ENCODE measurements around the gene LYPD5. TPM values are rescaled to one million over a fixed set of nuclear protein-coding genes. Genes with fewer than 3 reads are reported as not detected.

Gene LYPD5
- total and polyA plus RNA-seq, 2 of the 13 experiments (the other 11 are each of a cell fraction or from before 2014, with no cell fraction given), result not detected

- TF ChIP-seq ZNF574 (CRISPR knock-in tag; IDR thresholded peaks at IDR 0.05), result peak; percentile 72
- TF ChIP-seq, protein P1, sequence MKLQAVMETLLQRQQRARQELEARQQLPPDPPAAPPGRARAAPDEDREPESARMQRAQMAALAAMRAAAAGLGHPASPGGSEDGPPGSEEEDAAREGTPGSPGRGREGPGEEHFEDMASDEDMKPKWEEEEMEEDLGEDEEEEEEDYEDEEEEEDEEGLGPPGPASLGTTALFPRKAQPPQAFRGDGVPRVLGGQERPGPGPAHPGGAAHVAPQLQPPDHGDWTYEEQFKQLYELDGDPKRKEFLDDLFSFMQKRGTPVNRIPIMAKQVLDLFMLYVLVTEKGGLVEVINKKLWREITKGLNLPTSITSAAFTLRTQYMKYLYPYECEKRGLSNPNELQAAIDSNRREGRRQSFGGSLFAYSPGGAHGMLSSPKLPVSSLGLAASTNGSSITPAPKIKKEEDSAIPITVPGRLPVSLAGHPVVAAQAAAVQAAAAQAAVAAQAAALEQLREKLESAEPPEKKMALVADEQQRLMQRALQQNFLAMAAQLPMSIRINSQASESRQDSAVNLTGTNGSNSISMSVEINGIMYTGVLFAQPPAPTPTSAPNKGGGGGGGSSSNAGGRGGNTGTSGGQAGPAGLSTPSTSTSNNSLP (IDR thresholded peaks at IDR 0.05; ENCODE audit: low read depth, low read length), result 0 out of 2 replicates have a peak, but pooled peaks have one; percentile 5
- TF ChIP-seq ZNF431 (CRISPR knock-in tag; IDR thresholded peaks at IDR 0.05; ENCODE audit: borderline replicate concordance, low read depth), result 0 out of 2 replicates have a peak, but pooled peaks have one; percentile 37
- TF ChIP-seq ARNT2 (CRISPR knock-in tag; IDR thresholded peaks at IDR 0.05; ENCODE audit: low read depth), result peak; percentile 66; the same call in 1 of the 2 replicates
- TF ChIP-seq, protein P2, sequence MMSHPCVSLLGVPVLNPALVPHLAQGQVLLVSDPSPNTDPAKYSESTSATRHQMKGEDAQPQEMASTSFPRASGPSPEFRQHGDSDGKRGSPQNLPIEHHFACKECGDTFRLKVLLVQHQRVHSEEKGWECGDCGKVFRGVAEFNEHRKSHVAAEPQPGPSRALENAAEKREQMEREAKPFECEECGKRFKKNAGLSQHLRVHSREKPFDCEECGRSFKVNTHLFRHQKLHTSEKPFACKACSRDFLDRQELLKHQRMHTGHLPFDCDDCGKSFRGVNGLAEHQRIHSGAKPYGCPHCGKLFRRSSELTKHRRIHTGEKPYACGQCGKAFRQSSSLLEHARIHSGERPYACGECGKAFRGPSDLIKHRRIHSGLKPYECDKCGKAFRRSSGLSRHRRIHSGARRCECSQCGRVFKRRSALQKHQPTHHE (CRISPR knock-in tag; IDR thresholded peaks at IDR 0.05; ENCODE audit: borderline replicate concordance), result 0 out of 2 replicates have a peak, but pooled peaks have one; percentile 22
- TF ChIP-seq ZNF136 (CRISPR knock-in tag; IDR thresholded peaks at IDR 0.05; ENCODE audit: low read depth), result no peak
- TF ChIP-seq KDM2A (CRISPR knock-in tag; IDR thresholded peaks at IDR 0.05; ENCODE audit: borderline replicate concordance, low read depth), result peak; percentile 64; the same call in 1 of the 2 replicates
- peak; percentile 19; the same call in 1 of the 2 replicates for TF ChIP-seq SIX4 (CRISPR knock-in tag; IDR thresholded peaks at IDR 0.05)
- TF ChIP-seq THAP9 (CRISPR knock-in tag; IDR thresholded peaks at IDR 0.05; ENCODE audit: borderline replicate concordance), result peak; percentile 91; the same call in 1 of the 2 replicates
- peak; percentile 58; the same call in 2 of the 3 replicates for TF ChIP-seq MXI1 (IDR thresholded peaks at IDR 0.05; ENCODE audit: borderline replicate concordance, low read depth, low read length)
- TF ChIP-seq SMARCC2 (IDR thresholded peaks at IDR 0.05), result no peak
- TF ChIP-seq NFKB2 (CRISPR knock-in tag; IDR thresholded peaks at IDR 0.05; ENCODE audit: borderline replicate concordance), result peak; percentile 71; the same call in 1 of the 2 replicates
- TF ChIP-seq FLYWCH1 (CRISPR knock-in tag; IDR thresholded peaks at IDR 0.05), result no peak
- TF ChIP-seq ZNF749 (CRISPR knock-in tag; IDR thresholded peaks at IDR 0.05; ENCODE audit: borderline replicate concordance), result peak; percentile 35; the same call in 1 of the 2 replicates
- no peak for TF ChIP-seq ZNF562 (CRISPR knock-in tag; IDR thresholded peaks at IDR 0.05; ENCODE audit: borderline replicate concordance)
Observed at GRCh38 chr19:43754503-43755255, 47.6 kb downstream of the LYPD5 start, which contains the start of gene SMG9 (continued).

Data from HepG2 (cell line).